Karpas-422 (cell line): ENCODE data around the gene BAZ1B. TPM values are rescaled to one million over a fixed set of nuclear protein-coding genes. Genes with fewer than 3 reads are reported as not detected.
"Not testable (repeated sequence)": the region's sequence is repeated elsewhere in the genome, so short reads cannot be mapped to it uniquely, and the experiment has no call there.

Experiments used
- DNase-seq: peaks from one replicate; pipeline ENCODE4 v3.0.0-alpha.2; 2015
- H2AFZ ChIP-seq: fragments of 200-600 bp; sonication (generic); 2 replicates; pipeline ENCODE4 v1.6.1; 2014; ENCODE audit warnings: antibody characterized with exemption, low read length, mixed read lengths
- H3K27ac ChIP-seq: fragments of 200-600 bp; sonication (generic); 2 replicates; pipeline ENCODE4 v1.5.1; 2014; ENCODE audit warnings: mild to moderate bottlenecking, low read length, moderate library complexity
- H3K27me3 ChIP-seq: fragments of 200-600 bp; sonication (generic); 2 replicates; pipeline ENCODE4 v1.6.1; 2014; ENCODE audit warnings: low read length, mixed read lengths
- H3K36me3 ChIP-seq: fragments of 200-600 bp; sonication (generic); 2 replicates; pipeline ENCODE4 v1.6.1; 2014; ENCODE audit warnings: low read length, mixed read lengths; ENCODE audit not compliant: insufficient read depth
- H3K4me1 ChIP-seq: fragments of 200-600 bp; sonication (generic); 2 replicates; pipeline ENCODE4 v1.6.1; 2014; ENCODE audit warnings: mild to moderate bottlenecking, low read length, mixed read lengths
- H3K4me2 ChIP-seq: fragments of 200-600 bp; sonication (generic); 2 replicates; pipeline ENCODE4 v1.6.1; 2014; ENCODE audit warnings: low read length, low read depth, mild to moderate bottlenecking; ENCODE audit not compliant: poor library complexity, severe bottlenecking
- H3K4me3 ChIP-seq: fragments of 200-600 bp; sonication (generic); 2 replicates; pipeline ENCODE4 v1.5.1; 2014; ENCODE audit warnings: mild to moderate bottlenecking, antibody characterized with exemption, low read length, mixed read lengths
- H3K79me2 ChIP-seq: fragments of 200-600 bp; sonication (generic); 2 replicates; pipeline ENCODE4 v1.6.1; 2014; ENCODE audit warnings: mild to moderate bottlenecking, low read length, mixed read lengths
- H3K9ac ChIP-seq: fragments of 200-600 bp; sonication (generic); 2 replicates; pipeline ENCODE4 v1.6.0; 2014; ENCODE audit warnings: low read length
- H3K9me2 ChIP-seq: fragments of 200-600 bp; sonication (generic), shearing (Covaris generic); replicated peaks from 2 replicates; pipeline ENCODE4 v1.6.0; 2014; ENCODE audit warnings: mild to moderate bottlenecking, low read length, moderate library complexity; ENCODE audit not compliant: insufficient read depth
- H3K9me3 ChIP-seq: fragments of 300-700, 200-600 bp; sonication (generic); 2 replicates; pipeline ENCODE4 v1.6.1; 2014; ENCODE audit warnings: low read length, mixed read lengths
- H4K20me1 ChIP-seq: fragments of 200-600 bp; sonication (generic); 2 replicates; pipeline ENCODE4 v1.6.1; 2014; ENCODE audit warnings: mild to moderate bottlenecking, antibody characterized with exemption, low read length, low read depth; ENCODE audit not compliant: insufficient read depth
- total RNA-seq: library from RNA; depleted of rRNA; stranded (reverse); fragments of >200 nt; shearing (Covaris generic); gene quantifications from 2 replicates; pipeline ENCODE4 v1.2.3, GENCODE V29; 2014; ENCODE audit warnings: low replicate concordance

BAZ1B gene
- total RNA-seq, 1 experiment from 2014 or later = 51.2 TPM

GRCh38 chr7:73481521-73481920 is 40.6 kb downstream of the BAZ1B start:
- DNase-seq, H3K4me3 ChIP-seq, H3K9me3 ChIP-seq, H3K9me2 ChIP-seq, H2AFZ ChIP-seq, H3K27me3 ChIP-seq, H3K4me1 ChIP-seq, H3K4me2 ChIP-seq, H3K27ac ChIP-seq, H3K9ac ChIP-seq: not testable (repeated sequence)
- Histone ChIP-seq H4K20me1 (peaks cover 16% of the 10 kb centered on the region), H3K36me3 (peaks cover 72% of the 10 kb centered on the region), H3K79me2 (peaks cover 97% of the 10 kb centered on the region)

- no peak overlapping the region for H3K4me3 ChIP-seq
- H3K27ac ChIP-seq = no peak overlapping the region
- peaks cover 35% of the 10 kb centered on the region for H4K20me1 ChIP-seq
- H3K36me3 ChIP-seq = peaks cover 63% of the 10 kb centered on the region
- H3K9me2 ChIP-seq = no peaks in the 10 kb centered on the region
- no peaks in the 10 kb centered on the region for H3K27me3 ChIP-seq
- H3K9ac ChIP-seq = no peak overlapping the region
- DNase-seq = no peak
- H3K79me2 ChIP-seq = peaks cover 99% of the 10 kb centered on the region
- H3K9me3 ChIP-seq = no peaks in the 10 kb centered on the region
- H3K4me2 ChIP-seq = no peak overlapping the region
- H2AFZ ChIP-seq = no peak overlapping the region
- H3K4me1 ChIP-seq = peaks cover 27% of the 10 kb centered on the region
Measured at GRCh38 chr7:73478549-73478948, 43.5 kb downstream of the BAZ1B start.

GRCh38 chr7:73477376-73477775 is 44.7 kb downstream of the BAZ1B start:
- Histone ChIP-seq H3K9me3 (no peaks in the 10 kb centered on the region), H3K79me2 (peaks cover 95% of the 10 kb centered on the region), H2AFZ (no peak overlapping the region), H4K20me1 (peaks cover 36% of the 10 kb centered on the region), H3K36me3 (peaks cover 51% of the 10 kb centered on the region; the same call in 1 of the 2 replicates), H3K9ac (no peak overlapping the region), H3K4me2 (no peak overlapping the region), H3K27ac (no peak overlapping the region), H3K4me1 (peaks cover 27% of the 10 kb centered on the region), H3K27me3 (no peaks in the 10 kb centered on the region), H3K9me2 (no peaks in the 10 kb centered on the region), H3K4me3 (no peak overlapping the region)
- DNase-seq = no peak

DNA sequence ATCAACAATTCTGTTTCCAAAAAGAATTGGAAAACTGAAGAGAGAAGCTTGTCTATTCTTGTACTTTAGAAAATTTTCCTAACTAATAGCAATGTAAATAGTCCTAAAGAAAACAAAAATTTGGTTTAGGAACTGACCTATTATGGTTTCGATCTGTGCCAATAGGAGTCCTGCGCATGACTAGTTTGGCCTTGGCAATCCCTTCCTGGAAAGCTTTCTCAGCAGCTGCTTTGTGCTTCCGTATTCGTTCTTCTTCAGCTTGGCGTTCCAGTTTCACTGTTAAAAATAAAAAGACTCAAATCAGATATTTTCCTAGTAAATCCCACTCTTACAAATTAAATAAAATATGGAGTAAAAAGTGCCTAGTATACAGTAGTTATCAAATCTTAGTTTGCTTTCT is 51.9 kb downstream of the BAZ1B start:
- peaks cover 6% of the 10 kb centered on the region for H3K4me1 ChIP-seq
- peaks cover 66% of the 10 kb centered on the region for H3K79me2 ChIP-seq

GRCh38 chr7:73467046-73467445 is 55.0 kb downstream of the BAZ1B start:
- not testable (repeated sequence) for H3K9me2 ChIP-seq, H3K9ac ChIP-seq, H4K20me1 ChIP-seq, H3K9me3 ChIP-seq, H3K4me1 ChIP-seq, H3K27ac ChIP-seq, H3K4me2 ChIP-seq, H3K4me3 ChIP-seq, DNase-seq, H2AFZ ChIP-seq, H3K27me3 ChIP-seq
- Histone ChIP-seq H3K79me2 (peaks cover 47% of the 10 kb centered on the region), H3K36me3 (peaks cover 72% of the 10 kb centered on the region)

More for the DNA sequence above, 51.9 kb downstream of the BAZ1B start:
- no peak overlapping the region for H3K9ac ChIP-seq
- H3K4me3 ChIP-seq = no peak overlapping the region
- H3K9me2 ChIP-seq = no peaks in the 10 kb centered on the region
- no peaks in the 10 kb centered on the region for H3K27me3 ChIP-seq
- peaks cover 17% of the 10 kb centered on the region for H4K20me1 ChIP-seq
- no peak overlapping the region for H3K27ac ChIP-seq
- DNase-seq = no peak
- no peaks in the 10 kb centered on the region for H3K9me3 ChIP-seq
- H2AFZ ChIP-seq = no peak overlapping the region
- peaks cover 49% of the 10 kb centered on the region; the same call in 1 of the 2 replicates for H3K36me3 ChIP-seq
- no peak overlapping the region for H3K4me2 ChIP-seq

- H3K9me2 ChIP-seq = no peaks in the 10 kb centered on the region
- H3K27me3 ChIP-seq = no peaks in the 10 kb centered on the region
- DNase-seq = no peak
- no peak overlapping the region for H3K9ac ChIP-seq
- no peaks in the 10 kb centered on the region for H3K9me3 ChIP-seq
- H3K36me3 ChIP-seq = peaks cover 77% of the 10 kb centered on the region
- no peaks in the 10 kb centered on the region for H3K4me1 ChIP-seq
- no peak overlapping the region for H3K4me2 ChIP-seq
- H3K27ac ChIP-seq = no peak overlapping the region
- no peak overlapping the region for H2AFZ ChIP-seq
- H4K20me1 ChIP-seq = no peaks in the 10 kb centered on the region
- H3K79me2 ChIP-seq = peaks cover 45% of the 10 kb centered on the region
- no peak overlapping the region for H3K4me3 ChIP-seq
Measured at GRCh38 chr7:73466112-73466511, 56.0 kb downstream of the BAZ1B start.

- Histone ChIP-seq H3K4me2 (no peak overlapping the region), H3K4me1 (no peaks in the 10 kb centered on the region), H4K20me1 (no peaks in the 10 kb centered on the region), H3K36me3 (peaks cover 77% of the 10 kb centered on the region), H3K9ac (no peak overlapping the region), H3K9me3 (no peaks in the 10 kb centered on the region), H2AFZ (no peak overlapping the region), H3K79me2 (peaks cover 33% of the 10 kb centered on the region), H3K4me3 (no peak overlapping the region), H3K27ac (no peak overlapping the region), H3K9me2 (no peaks in the 10 kb centered on the region), H3K27me3 (no peaks in the 10 kb centered on the region)
- DNase-seq = no peak
Measured at GRCh38 chr7:73463966-73464365, 58.1 kb downstream of the BAZ1B start.

GRCh38 chr7:73463260-73463659 is 58.8 kb downstream of the BAZ1B start:
- Histone ChIP-seq H3K9ac (no peak overlapping the region), H3K4me2 (no peak overlapping the region), H3K9me3 (no peaks in the 10 kb centered on the region), H3K9me2 (no peaks in the 10 kb centered on the region), H2AFZ (no peak overlapping the region), H3K79me2 (peaks cover 30% of the 10 kb centered on the region), H3K4me3 (no peak overlapping the region), H4K20me1 (no peaks in the 10 kb centered on the region), H3K27ac (no peak overlapping the region), H3K4me1 (no peaks in the 10 kb centered on the region), H3K27me3 (no peaks in the 10 kb centered on the region), H3K36me3 (peaks cover 82% of the 10 kb centered on the region)
- no peak for DNase-seq

DNA sequence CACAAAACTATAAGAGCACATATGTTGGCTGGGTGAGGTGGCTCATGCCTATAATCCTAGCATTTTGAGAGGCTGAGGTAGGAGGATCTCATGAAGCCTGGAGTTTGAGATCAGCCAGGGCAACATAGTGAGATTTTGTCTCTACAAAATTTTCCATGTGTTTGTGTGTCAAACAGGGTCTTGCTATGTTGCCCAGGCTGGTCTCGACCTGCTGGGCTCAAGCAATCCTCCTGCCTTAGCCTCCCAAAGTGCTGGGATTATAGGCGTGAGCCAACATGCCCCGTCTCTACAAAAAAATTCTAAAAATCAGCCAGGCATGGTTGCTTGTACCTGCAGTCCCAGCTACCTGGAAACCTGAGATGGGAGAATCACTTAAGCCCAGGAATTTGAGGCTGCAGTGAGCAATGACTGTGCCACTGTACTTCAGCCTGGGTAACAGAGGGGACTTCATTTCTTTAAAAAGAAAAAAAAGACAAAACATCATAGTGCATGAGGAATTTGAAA is 60.3 kb downstream of the BAZ1B start:
- Histone ChIP-seq H3K4me2 (no peak overlapping the region), H3K9ac (no peak overlapping the region), H3K36me3 (peaks cover 83% of the 10 kb centered on the region), H2AFZ (no peak overlapping the region), H4K20me1 (no peaks in the 10 kb centered on the region), H3K27ac (no peak overlapping the region), H3K4me3 (no peak overlapping the region), H3K9me3 (no peaks in the 10 kb centered on the region), H3K79me2 (peaks cover 31% of the 10 kb centered on the region), H3K4me1 (no peaks in the 10 kb centered on the region), H3K27me3 (no peaks in the 10 kb centered on the region), H3K9me2 (no peaks in the 10 kb centered on the region)
- DNase-seq = no peak
